AG20443 (cell line): ENCODE results near the gene RHBDL1.
"Not testable (repeated sequence)": the region's sequence is repeated elsewhere in the genome, so short reads cannot be mapped to it uniquely, and the experiment has no call there.

ENCODE experiments used
- DNase-seq: peaks from one replicate; pipeline ENCODE4 v3.0.0; 2012; ENCODE audit warnings: low spot score, mixed read lengths

The RHBDL1 gene

DNA sequence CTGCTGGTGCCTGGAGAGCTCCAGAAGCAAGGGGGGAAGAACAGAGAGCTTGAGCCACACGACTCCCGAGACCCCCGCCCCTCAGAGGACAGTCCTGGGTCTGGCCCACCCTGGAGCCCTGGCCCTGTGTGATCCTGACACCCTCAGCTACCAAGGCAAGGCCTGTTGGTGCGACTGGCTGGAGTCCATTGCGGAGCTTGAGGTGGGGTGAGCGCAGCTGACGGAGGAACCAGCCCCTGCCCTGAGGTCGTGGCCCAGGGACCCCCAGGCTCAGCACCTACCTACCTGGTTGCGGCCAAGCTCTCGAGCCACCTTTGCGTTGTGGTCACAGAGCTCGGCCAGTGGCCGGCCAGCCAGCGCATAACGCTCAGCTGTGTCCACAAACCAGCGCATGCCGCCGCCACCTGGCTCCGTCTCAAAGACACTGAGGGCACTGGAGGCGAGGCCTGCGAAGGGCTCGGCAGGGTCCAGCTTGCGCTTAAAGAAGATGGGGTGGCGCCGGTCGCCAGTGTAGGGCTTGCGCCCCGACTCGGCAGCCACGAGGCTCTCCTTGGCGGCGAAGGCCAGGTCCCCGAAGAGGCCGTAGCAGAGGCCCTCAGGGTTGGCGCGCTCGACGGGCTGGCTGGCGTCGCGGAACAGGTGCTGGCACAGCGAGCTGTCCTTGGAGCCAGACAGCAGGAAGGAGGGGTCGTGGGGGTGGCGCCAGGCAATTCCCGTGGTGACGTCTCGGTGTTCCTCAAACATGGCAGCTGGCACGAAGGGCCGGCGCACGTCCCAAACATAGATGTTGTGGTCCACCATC, 11.2 kb downstream of the RHBDL1 start:
- no peak for DNase-seq

DNA sequence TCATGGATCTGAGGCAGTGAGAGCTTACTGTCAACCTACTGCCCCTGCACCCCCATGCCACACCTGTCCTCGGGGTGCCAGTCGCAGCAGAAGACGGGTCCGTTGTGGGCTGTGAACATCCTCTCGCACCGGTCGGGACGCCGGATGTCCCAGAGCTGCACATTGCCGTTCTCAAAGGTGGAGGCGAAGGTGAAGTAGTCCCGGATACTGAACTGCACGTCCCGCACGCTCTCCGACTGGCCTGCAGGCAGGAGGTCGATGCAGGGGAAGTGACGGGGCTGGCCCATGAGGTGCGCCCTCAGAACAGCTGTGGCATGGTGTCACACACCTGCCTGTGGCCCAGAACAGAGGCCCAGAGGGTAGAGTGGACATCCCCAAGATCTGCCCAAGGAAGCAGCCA, 12.0 kb downstream of the RHBDL1 start:
- DNase-seq: no peak

GRCh38 chr16:689175-689897, 13.9 kb downstream of the RHBDL1 start:
- DNase-seq: no peak

DNA sequence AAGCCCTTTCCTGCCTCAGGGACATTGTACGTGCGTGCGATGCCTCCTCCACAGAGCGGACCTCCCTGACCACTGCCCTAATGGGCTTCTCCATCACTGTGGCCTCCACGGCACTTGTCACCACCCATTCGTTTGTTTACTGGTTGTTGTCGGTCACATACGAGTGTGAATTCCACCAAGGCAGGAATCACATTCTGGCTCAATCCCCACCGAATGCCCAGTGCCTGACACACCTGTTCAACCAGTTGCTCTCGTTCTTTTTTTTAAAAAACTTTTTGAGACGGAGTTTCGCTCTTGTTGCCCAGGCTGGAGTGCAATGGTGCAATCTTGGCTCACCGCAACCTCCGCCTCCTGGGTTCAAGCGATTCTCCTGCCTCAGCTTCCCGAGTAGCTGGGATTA, 15.8 kb downstream of the RHBDL1 start:
- DNase-seq: not testable (repeated sequence)

DNA sequence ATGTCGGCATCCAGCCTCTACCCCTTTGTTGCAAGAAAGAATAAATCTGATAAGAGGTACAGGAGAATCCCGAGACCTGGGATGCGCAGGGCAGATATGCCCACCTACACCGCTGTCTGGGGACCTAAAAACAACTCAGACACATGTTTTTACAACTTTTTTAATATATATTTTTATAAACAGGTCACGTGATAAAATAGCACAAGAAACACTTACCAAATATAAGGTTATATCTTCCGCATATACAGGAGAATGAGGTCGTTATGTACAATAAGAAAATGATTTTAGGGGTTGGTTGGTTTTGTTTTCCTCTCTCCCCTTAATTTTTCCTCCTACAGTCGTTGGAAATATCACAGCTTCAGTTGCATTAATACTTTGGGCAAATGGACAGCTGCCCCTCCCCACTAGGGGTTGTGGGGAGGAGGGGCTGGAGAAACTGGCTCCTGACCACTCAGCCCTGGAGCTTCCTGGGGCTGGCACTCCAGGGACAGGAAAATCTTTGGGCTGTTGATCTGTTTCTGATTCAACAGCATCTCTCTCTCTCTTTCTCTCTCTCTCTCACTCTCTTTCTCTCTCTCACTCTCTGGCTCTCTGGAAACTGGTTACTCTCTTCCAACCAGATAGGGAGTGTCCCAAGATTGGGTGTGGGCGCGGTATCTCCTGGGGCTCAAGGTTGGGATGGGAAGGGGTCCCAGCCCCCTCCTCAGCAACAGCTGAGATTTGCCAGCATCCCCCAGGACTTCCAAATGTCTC, 17.1 kb downstream of the RHBDL1 start:
- no peak for DNase-seq

GRCh38 chr16:693364-693763, 17.9 kb downstream of the RHBDL1 start:
- DNase-seq: no peak

DNA sequence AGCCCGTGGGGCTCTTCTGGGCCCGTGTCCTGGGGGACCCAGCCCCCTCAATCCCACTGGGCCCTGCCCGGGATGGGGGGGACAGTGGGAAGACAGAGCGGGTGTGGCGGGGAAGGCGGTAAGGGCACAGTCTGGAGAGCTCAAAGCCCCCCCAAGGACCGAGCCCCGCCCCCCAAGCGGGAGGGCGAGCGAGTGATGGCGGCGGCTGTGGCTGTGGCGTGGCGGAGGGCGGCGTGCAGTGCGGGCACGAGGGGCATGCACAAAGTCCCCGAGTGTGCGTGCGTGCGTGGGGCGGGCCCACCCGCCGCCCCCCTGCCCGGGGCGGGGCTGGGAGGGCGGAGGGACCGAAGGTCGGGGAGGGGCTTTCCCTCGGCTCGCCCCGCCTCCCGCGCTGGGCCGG, 18.3 kb downstream of the RHBDL1 start:
- no peak for DNase-seq

GRCh38 chr16:694187-694862, 18.9 kb downstream of the RHBDL1 start:
- DNase-seq: no peak

DNA sequence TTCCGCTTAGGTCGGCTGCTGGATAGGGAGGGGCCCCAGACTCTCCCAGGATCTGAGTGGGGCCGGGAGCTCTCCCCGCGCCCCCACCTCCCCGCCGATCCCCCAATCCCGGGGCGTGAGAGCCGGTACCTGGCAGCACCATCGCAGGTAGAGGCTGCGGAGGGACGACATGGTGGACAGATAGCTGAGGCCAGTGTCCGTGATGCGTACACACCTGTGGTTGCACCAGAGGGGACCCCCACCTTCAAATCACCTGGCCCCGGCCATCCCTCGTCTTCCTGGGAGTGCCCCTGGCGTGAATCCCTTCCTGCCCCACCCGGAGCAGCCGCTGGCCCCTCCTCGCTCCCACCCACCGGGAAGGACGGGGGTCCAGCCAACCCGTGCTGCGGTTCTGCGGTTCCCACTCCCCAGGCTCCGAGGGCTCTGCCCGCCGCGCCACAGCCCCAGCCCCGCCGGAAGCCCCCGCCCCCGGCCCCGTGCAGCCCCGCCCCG, 19.4 kb downstream of the RHBDL1 start:
- DNase-seq: no peak

- peak; percentile 32 for DNase-seq
Observed at GRCh38 chr16:695355-696089, 20.1 kb downstream of the RHBDL1 start.

- no peak for DNase-seq
Observed at GRCh38 chr16:698911-699671, 23.6 kb downstream of the RHBDL1 start.

- DNase-seq: peak; percentile 71
Observed at GRCh38 chr16:700684-701584, 25.5 kb downstream of the RHBDL1 start.

GRCh38 chr16:702341-702740, 26.9 kb downstream of the RHBDL1 start:
- DNase-seq: no peak

GRCh38 chr16:703406-703805, 27.9 kb downstream of the RHBDL1 start:
- no peak for DNase-seq

GRCh38 chr16:704047-704446, 28.6 kb downstream of the RHBDL1 start:
- DNase-seq: no peak

GRCh38 chr16:704552-705380, 29.3 kb downstream of the RHBDL1 start:
- DNase-seq: no peak

DNA sequence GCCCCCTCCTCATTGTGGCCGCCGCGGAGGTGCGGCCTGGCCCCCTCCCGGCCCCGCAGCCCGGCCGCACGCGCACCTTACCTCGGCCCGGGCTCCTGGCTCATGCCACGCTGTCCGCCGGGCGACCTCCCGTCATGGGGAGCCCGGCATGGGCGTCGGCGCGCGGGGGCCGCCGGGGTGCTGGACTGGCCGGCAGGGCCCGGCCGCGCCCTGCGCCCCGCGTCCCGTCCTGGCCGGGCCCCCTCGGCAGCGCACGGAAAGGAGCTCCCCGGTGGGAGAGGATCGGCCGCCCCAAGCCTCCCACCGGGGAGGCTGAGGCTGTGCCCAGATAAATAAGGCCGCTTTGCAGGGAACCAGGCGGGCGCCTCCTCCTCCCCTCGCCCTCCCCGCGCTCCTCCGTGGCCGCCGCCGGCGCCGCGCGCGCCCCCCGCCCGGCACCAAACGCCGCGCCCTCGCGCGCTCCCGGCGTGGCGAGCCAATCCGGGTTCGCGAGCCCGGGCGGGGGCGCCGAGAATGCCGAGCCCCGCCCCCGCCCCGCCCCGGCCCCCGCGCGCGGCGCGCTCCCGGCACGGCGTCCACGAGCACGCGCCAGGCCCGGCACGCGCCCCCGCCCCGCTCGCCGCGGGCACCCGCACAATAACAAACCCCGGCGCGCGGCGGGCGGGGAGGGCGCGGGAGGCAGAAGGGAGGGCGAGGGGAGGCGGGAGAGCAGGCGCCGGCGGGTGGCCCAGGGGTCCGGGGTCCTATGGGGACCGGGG, 30.1 kb downstream of the RHBDL1 start, which contains the start of gene FBXL16:
FBXL16 (minus strand) TSS at position 371 of the 758 bp plus-strand sequence. CDS start 8,396 bp downstream, outside the sequence.
- peak; percentile 41 for DNase-seq
